OCI-LY3 (cell line): Measurements from ENCODE around the gene PPM1M.

Experiments used
- EZH2phosphoT487 ChIP-seq: fragments of 200-600 bp; shearing (Covaris generic); IDR thresholded peaks from 2 replicates; pipeline ENCODE4 v1.6.1; 2018; ENCODE audit warnings: antibody characterized with exemption, mixed run types, low read depth
- TF ChIP-seq, protein P1 (sequence below): fragments of 200-600, 300-600 bp; sonication (generic); IDR thresholded peaks from 2 replicates; pipeline ENCODE4 v1.5.1; 2014; ENCODE audit warnings: antibody characterized with exemption, low read length, low read depth

GRCh38 chr3:52265387-52265786, 19.8 kb downstream of the PPM1M start:
- TF ChIP-seq, protein P1, sequence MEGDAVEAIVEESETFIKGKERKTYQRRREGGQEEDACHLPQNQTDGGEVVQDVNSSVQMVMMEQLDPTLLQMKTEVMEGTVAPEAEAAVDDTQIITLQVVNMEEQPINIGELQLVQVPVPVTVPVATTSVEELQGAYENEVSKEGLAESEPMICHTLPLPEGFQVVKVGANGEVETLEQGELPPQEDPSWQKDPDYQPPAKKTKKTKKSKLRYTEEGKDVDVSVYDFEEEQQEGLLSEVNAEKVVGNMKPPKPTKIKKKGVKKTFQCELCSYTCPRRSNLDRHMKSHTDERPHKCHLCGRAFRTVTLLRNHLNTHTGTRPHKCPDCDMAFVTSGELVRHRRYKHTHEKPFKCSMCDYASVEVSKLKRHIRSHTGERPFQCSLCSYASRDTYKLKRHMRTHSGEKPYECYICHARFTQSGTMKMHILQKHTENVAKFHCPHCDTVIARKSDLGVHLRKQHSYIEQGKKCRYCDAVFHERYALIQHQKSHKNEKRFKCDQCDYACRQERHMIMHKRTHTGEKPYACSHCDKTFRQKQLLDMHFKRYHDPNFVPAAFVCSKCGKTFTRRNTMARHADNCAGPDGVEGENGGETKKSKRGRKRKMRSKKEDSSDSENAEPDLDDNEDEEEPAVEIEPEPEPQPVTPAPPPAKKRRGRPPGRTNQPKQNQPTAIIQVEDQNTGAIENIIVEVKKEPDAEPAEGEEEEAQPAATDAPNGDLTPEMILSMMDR = 0 out of 2 replicates have a peak, but pooled peaks have one; percentile 9
- no peak for TF ChIP-seq EZH2phosphoT487
